ENCODE measurements around the gene PNRC1.

- TF ChIP-seq CTCF (conservative IDR thresholded peaks at IDR 0.05) (no peak), EZH2 (IDR thresholded peaks at IDR 0.05; ENCODE audit: low read depth) (no peak)
These were observed 35.6 kb upstream of the PNRC1 start for GRCh38 chr6:89045011-89045387.

Data from PC-9 (cell line).